Mucosa of descending colon (tissue), 3 donors: ENCODE data around the gene CDK9. TPM values are rescaled to one million over a fixed set of nuclear protein-coding genes. Genes with fewer than 3 reads are reported as not detected.

Experiments
- ATAC-seq: fragments of 200-7000 bp; cut with Tn5 transposase; one replicate; pipeline ENCODE4 v1.9.1; 2020; ENCODE audit warnings: mild to moderate bottlenecking, moderate library complexity
- DNase-seq, 3 donors: peaks; one replicate each; pipeline ENCODE4 v3.0.0-alpha.2; 2020
- H3K36me3 ChIP-seq: fragments of 200-600 bp; one replicate; pipeline ENCODE4 v1.8.0; 2021; ENCODE audit warnings: low read depth, mild to moderate bottlenecking
- H3K4me1 ChIP-seq: fragments of 200-600 bp; one replicate; pipeline ENCODE4 v1.8.0; 2021; ENCODE audit warnings: low read depth, mild to moderate bottlenecking
- H3K4me3 ChIP-seq: fragments of 200-600 bp; one replicate; pipeline ENCODE4 v1.8.0; 2021; ENCODE audit warnings: mild to moderate bottlenecking
- H3K9me3 ChIP-seq: fragments of 200-600 bp; one replicate; pipeline ENCODE4 v1.8.0; 2021; ENCODE audit warnings: mild to moderate bottlenecking
- intact Hi-C, 2 donors: fragments of 100-400 bp; cut with DNase I in 1 of 2; cut with micrococcal nuclease in 1 of 2; formaldehyde crosslinking; loops; one replicate each; pipeline versions ENCODE4 v1.11.0 to v1.11.1; 2022; cut with DNase I, micrococcal nuclease
- total RNA-seq, 3 donors: library from RNA; stranded (reverse); fragmentation: NEBNext Ultra II Directional in 2 of 3; extraction: Animal tissue kit (Norgen Biotek cat#: 25700) in 2 of 3; gene quantifications; one replicate each; pipeline versions ENCODE4 v1.2.1 to v1.2.4, GENCODE V29; 2021 to 2023
- TF ChIP-seq, protein P1 (sequence below): fragments of 200-600 bp; IDR thresholded peaks from one replicate; pipeline ENCODE4 v1.8.0; 2022; ENCODE audit warnings: antibody characterized with exemption, mild to moderate bottlenecking
- donor health status: DM: no; HTN: no; CAD: no; lungs with moderate emphysema.
- donor health status: DM: no; HTN: no; CAD: no.
- donor health status: DM: no; HTN: yes; CAD: no.

The CDK9 gene
- total RNA-seq, 3 donors from 2014 or later: 67.8 to 111 (median 75.9) TPM

DNA sequence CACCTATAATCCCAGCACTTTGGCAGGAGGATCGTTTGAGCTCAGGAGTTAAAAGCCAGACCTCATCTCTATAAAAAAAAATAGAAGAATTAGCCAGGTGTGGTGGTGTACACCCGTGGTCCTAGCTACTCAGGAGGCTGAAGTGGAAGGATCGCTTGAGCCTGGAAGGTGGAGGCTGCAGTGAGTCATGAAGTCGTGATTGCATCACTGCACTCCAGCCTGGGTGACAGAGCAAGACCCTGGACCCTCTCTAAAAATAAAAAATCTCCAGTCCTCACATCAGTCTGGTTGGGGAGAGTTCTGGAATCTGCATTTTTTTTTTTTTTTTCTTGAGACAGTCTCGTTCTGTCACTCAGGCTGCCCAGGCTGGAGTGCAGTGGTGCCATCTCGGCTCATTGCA is 26.2 kb downstream of the CDK9 start:
- intact Hi-C loops: no loop called here
- DNase-seq (no peak), ATAC-seq (no peak)
- Histone ChIP-seq H3K4me3 (no peak overlapping the region), H3K9me3 (no peaks in the 10 kb centered on the region), H3K36me3 (peaks cover 6% of the 10 kb centered on the region), H3K4me1 (peaks cover 8% of the 10 kb centered on the region)
- TF ChIP-seq, protein P1, sequence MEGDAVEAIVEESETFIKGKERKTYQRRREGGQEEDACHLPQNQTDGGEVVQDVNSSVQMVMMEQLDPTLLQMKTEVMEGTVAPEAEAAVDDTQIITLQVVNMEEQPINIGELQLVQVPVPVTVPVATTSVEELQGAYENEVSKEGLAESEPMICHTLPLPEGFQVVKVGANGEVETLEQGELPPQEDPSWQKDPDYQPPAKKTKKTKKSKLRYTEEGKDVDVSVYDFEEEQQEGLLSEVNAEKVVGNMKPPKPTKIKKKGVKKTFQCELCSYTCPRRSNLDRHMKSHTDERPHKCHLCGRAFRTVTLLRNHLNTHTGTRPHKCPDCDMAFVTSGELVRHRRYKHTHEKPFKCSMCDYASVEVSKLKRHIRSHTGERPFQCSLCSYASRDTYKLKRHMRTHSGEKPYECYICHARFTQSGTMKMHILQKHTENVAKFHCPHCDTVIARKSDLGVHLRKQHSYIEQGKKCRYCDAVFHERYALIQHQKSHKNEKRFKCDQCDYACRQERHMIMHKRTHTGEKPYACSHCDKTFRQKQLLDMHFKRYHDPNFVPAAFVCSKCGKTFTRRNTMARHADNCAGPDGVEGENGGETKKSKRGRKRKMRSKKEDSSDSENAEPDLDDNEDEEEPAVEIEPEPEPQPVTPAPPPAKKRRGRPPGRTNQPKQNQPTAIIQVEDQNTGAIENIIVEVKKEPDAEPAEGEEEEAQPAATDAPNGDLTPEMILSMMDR: no peak

DNA sequence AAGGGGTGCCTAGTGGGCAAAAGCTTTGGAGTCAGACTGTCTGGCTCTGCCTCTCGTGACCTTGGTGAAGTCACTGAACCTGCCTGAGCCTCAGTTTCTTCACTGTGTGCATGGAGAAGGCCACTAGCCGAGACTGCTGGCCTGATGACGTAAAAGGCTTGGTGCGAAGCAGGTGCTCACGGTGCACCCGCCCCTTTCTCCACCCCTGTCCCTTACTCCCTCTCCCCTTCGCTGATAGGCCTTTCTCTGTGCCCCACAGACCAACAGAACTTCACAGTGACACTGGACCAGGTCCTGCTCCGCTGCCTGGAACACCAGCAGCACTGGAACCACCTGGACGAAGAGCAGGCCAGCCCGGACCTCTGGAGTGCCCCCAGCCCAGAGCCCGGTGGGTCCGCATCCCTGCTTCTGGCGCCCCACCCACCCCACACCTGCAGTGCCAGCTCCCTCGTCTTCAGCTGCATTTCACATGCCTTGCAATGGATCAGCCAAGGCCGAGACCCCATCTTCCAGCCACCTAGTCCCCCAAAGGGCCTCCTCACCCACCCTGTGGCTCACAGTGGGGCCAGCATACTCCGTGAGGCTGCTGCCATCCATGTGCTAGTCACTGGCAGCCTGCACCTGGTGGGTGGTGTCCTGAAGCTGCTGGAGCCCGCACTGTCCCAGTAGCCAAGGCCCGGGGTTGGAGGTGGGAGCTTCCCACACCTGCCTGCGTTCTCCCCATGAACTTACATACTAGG is 27.3 kb downstream of the CDK9 start:
- intact Hi-C loops: no loop called here
- TF ChIP-seq, protein P1: no peak
- DNase-seq (no peak), ATAC-seq (no peak)
- peaks cover 6% of the 10 kb centered on the region for H3K36me3 ChIP-seq
- no peak overlapping the region for H3K4me3 ChIP-seq
- H3K9me3 ChIP-seq: no peaks in the 10 kb centered on the region
- peaks cover 8% of the 10 kb centered on the region for H3K4me1 ChIP-seq

GRCh38 chr9:127813686-127814226 is 27.9 kb downstream of the CDK9 start:
- Histone ChIP-seq H3K36me3 (peaks cover 6% of the 10 kb centered on the region), H3K4me3 (no peak overlapping the region), H3K4me1 (peaks cover 8% of the 10 kb centered on the region), H3K9me3 (no peaks in the 10 kb centered on the region)
- ATAC-seq: no peak
- TF ChIP-seq, protein P1: no peak
- intact Hi-C loops: no loop called here
- DNase-seq: no peak

DNA sequence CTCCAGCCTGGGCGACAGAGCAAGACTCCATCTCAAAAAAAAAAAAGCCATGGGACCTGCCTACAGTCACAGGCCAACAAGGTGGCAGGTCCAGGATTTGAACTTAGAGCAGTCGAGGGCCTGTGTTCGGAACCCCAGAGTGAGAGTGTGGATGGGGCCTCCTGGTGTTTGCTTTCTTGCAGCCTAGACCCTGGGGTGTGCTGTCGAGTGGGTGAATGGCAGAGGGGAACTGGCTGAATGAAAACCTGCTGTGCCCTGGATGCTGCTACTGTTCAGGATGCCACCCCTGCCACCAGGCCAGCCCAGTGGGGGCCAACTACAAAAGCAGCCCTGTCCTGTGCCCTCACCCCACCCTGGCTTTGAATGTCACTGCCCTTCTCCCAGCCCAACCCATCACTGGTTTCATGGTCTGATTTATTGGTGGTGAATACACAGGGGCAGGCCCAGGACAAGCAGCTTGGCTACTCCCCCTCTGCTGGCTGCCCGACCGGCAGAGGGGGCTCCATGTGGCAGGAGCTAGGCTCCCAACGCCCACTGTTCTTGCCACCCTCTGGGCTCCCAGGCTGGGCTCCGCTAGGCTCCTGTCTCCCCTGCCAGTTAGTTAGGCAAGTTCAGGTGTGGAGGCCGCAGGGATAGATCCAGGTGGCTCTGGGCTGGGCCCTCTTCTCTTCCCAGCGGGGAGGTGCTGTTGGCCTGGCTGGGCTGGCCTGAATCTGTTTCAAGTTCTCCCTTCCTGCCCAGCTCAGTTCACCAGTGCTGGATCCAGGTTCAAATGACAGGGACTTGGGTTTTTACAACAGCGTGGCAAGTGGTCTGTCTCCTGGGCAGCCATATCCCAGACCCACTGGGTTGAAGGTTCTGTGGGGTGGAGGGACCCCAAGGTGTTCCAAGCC is 29.0 kb downstream of the CDK9 start:
- Histone ChIP-seq H3K4me3 (no peak overlapping the region), H3K36me3 (peaks cover 6% of the 10 kb centered on the region), H3K9me3 (no peaks in the 10 kb centered on the region), H3K4me1 (peaks cover 3% of the 10 kb centered on the region)
- TF ChIP-seq, protein P1: no peak
- ATAC-seq (no peak), DNase-seq (no peak)
- intact Hi-C loops: no loop called here

- H3K36me3 ChIP-seq: peaks cover 6% of the 10 kb centered on the region
Measured at GRCh38 chr9:127815512-127816361, 29.9 kb downstream of the CDK9 start.

More at GRCh38 chr9:127815512-127816361, 29.9 kb downstream of the CDK9 start:
- ATAC-seq (no peak), DNase-seq (no peak)
- Histone ChIP-seq H3K9me3 (no peaks in the 10 kb centered on the region), H3K4me1 (no peaks in the 10 kb centered on the region), H3K4me3 (no peak overlapping the region)
- intact Hi-C loops: no loop called here
- TF ChIP-seq, protein P1: no peak
